Mononuclear cell (primary cell): ENCODE results near the gene TBL3. TPM values are rescaled to one million over a fixed set of nuclear protein-coding genes. Genes with fewer than 3 reads are reported as not detected.
"Not testable (repeated sequence)": the region's sequence is repeated elsewhere in the genome, so short reads cannot be mapped to it uniquely, and the experiment has no call there.

Experiments used
- H3K27me3 ChIP-seq: 2 replicates; pipeline ENCODE4 v1.6.0; 2011; ENCODE audit warnings: low read length, control low read depth; ENCODE audit not compliant: insufficient read depth
- H3K4me1 ChIP-seq: 2 replicates; pipeline ENCODE4 v1.5.1; 2011; ENCODE audit warnings: mild to moderate bottlenecking, low read length, control low read depth; ENCODE audit not compliant: insufficient read depth
- H3K4me3 ChIP-seq: 2 replicates; pipeline ENCODE4 v1.5.1; 2011; ENCODE audit warnings: mild to moderate bottlenecking, low read length, moderate library complexity
- H3K9me3 ChIP-seq: 2 replicates; pipeline ENCODE4 v1.5.1; 2011; ENCODE audit warnings: low read depth, mild to moderate bottlenecking, control low read depth, low read length
- total RNA-seq: library from RNA; depleted of rRNA; stranded (reverse); fragments of >200 nt; gene quantifications from one replicate; pipeline ENCODE4 v1.2.3, GENCODE V29; 2012

TBL3 gene
- total RNA-seq, 1 donor, result 6.4 TPM

- H3K4me3 ChIP-seq, H3K27me3 ChIP-seq, H3K9me3 ChIP-seq: not testable (repeated sequence)
- peaks cover 23% of the 10 kb centered on the region for H3K4me1 ChIP-seq
Observed at GRCh38 chr16:1957434-1958142, 14.3 kb upstream of the TBL3 start.

- H3K4me3 ChIP-seq, H3K9me3 ChIP-seq, H3K27me3 ChIP-seq: not testable (repeated sequence)
- peaks cover 28% of the 10 kb centered on the region for H3K4me1 ChIP-seq
Observed at GRCh38 chr16:1958143-1958491, 13.7 kb upstream of the TBL3 start.

- Histone ChIP-seq H3K4me3 (no peak overlapping the region), H3K27me3 (no peaks in the 10 kb centered on the region), H3K4me1 (peaks cover 35% of the 10 kb centered on the region), H3K9me3 (no peaks in the 10 kb centered on the region)
Observed at GRCh38 chr16:1958715-1959268, 13.1 kb upstream of the TBL3 start.

- Histone ChIP-seq H3K4me3 (peak within 1 kb of the TSS; percentile 71), H3K27me3 (no peaks in the 10 kb centered on the region), H3K9me3 (no peaks in the 10 kb centered on the region), H3K4me1 (peaks cover 40% of the 10 kb centered on the region)
Observed at GRCh38 chr16:1959269-1960039, 12.4 kb upstream of the TBL3 start, which contains the start of gene NDUFB10. Gene NDUFB10 (plus strand): TSS chr16:1959538. CDS start chr16:1959625, 87 bp downstream.

GRCh38 chr16:1960665-1961630, 10.9 kb upstream of the TBL3 start:
- H3K4me3 ChIP-seq, result no peak overlapping the region
- peaks cover 48% of the 10 kb centered on the region for H3K4me1 ChIP-seq
- no peaks in the 10 kb centered on the region for H3K27me3 ChIP-seq
- no peaks in the 10 kb centered on the region for H3K9me3 ChIP-seq

- Histone ChIP-seq H3K4me1 (peaks cover 50% of the 10 kb centered on the region), H3K9me3 (no peaks in the 10 kb centered on the region), H3K27me3 (no peaks in the 10 kb centered on the region), H3K4me3 (no peak overlapping the region)
Observed at GRCh38 chr16:1961651-1962067, 10.2 kb upstream of the TBL3 start.

GRCh38 chr16:1962161-1963153, 9.4 kb upstream of the TBL3 start:
- H3K4me1 ChIP-seq, result peaks cover 50% of the 10 kb centered on the region
- not testable (repeated sequence) for H3K27me3 ChIP-seq, H3K4me3 ChIP-seq, H3K9me3 ChIP-seq

GRCh38 chr16:1963806-1964505, 7.9 kb upstream of the TBL3 start:
- Histone ChIP-seq H3K27me3 (no peaks in the 10 kb centered on the region), H3K4me1 (peaks cover 46% of the 10 kb centered on the region), H3K9me3 (no peaks in the 10 kb centered on the region), H3K4me3 (peak overlapping the region; percentile 76)

- Histone ChIP-seq H3K4me3 (peak within 1 kb of the TSS; percentile 76), H3K9me3 (no peaks in the 10 kb centered on the region), H3K27me3 (no peaks in the 10 kb centered on the region), H3K4me1 (peaks cover 43% of the 10 kb centered on the region)
Observed at GRCh38 chr16:1964506-1965395, 7.1 kb upstream of the TBL3 start, which contains the start of gene RPS2. Gene RPS2 (minus strand): TSS chr16:1964826. CDS start chr16:1964625, 201 bp downstream.

GRCh38 chr16:1965396-1966001, 6.4 kb upstream of the TBL3 start:
- Histone ChIP-seq H3K9me3 (no peaks in the 10 kb centered on the region), H3K4me1 (peaks cover 37% of the 10 kb centered on the region), H3K27me3 (no peaks in the 10 kb centered on the region), H3K4me3 (peak overlapping the region; percentile 76)

- Histone ChIP-seq H3K4me3 (no peak within 1 kb of the TSS), H3K9me3 (no peaks in the 10 kb centered on the region), H3K4me1 (peaks cover 38% of the 10 kb centered on the region), H3K27me3 (no peaks in the 10 kb centered on the region)
Observed at GRCh38 chr16:1966460-1966859, 5.4 kb upstream of the TBL3 start, which contains the start of gene RNF151. Gene RNF151 (plus strand): TSS chr16:1966856. CDS start chr16:1966882, 26 bp downstream.
